HAP-1 (cell line): ENCODE measurements around the gene DUSP19.

ENCODE experiments used
- DNase-seq, 2 experiments: peaks; one replicate each; pipeline ENCODE4 v3.0.0-alpha.2; 2016 to 2020; ENCODE audit warnings: low spot score in 2 of 2
- H3K27me3 ChIP-seq: fragments of 250-450 bp; sonication (Bioruptor Pico); 2 replicates; pipeline ENCODE4 v1.5.1; 2020; ENCODE audit warnings: low read depth, mild to moderate bottlenecking, moderate library complexity
- H3K36me3 ChIP-seq: fragments of 250-450 bp; sonication (Bioruptor Pico); replicated peaks from 2 replicates; pipeline ENCODE4 v1.5.1; 2020; ENCODE audit warnings: mild to moderate bottlenecking
- H3K4me1 ChIP-seq: fragments of 250-450 bp; sonication (Bioruptor Pico); 2 replicates; pipeline ENCODE4 v1.5.1; 2020; ENCODE audit warnings: mild to moderate bottlenecking
- H3K4me3 ChIP-seq: fragments of 250-450 bp; sonication (Bioruptor Pico); 2 replicates; pipeline ENCODE4 v1.5.1; 2020; ENCODE audit warnings: mild to moderate bottlenecking, moderate library complexity
- H3K9me3 ChIP-seq: fragments of 250-450 bp; sonication (Bioruptor Pico); 2 replicates; pipeline ENCODE4 v1.5.1; 2020; ENCODE audit warnings: mild to moderate bottlenecking, moderate library complexity
- in situ Hi-C: fragments of 300-500 bp; cut with MboI; formaldehyde crosslinking; loops from 3 replicates; pipeline ENCODE4 v1.14.3; 2020; ENCODE audit warnings: low sequenced_read_pairs, inconsistent platforms, mixed read lengths

DUSP19 gene

GRCh38 chr2:183124957-183125255, 46.4 kb downstream of the DUSP19 start:
- Histone ChIP-seq H3K4me1 (peaks cover 14% of the 10 kb centered on the region), H3K4me3 (peak overlapping the region; percentile 69), H3K36me3 (peaks cover 14% of the 10 kb centered on the region), H3K9me3 (no peaks in the 10 kb centered on the region), H3K27me3 (no peaks in the 10 kb centered on the region)
- DNase-seq = no peak
- in situ Hi-C loops = no loop called here

- Histone ChIP-seq H3K4me3 (peak overlapping the region; percentile 69), H3K4me1 (peaks cover 14% of the 10 kb centered on the region), H3K9me3 (no peaks in the 10 kb centered on the region), H3K27me3 (no peaks in the 10 kb centered on the region), H3K36me3 (peaks cover 20% of the 10 kb centered on the region)
- in situ Hi-C loops = no loop called here
- DNase-seq = peak; percentile 42 to 49
These were observed 47.3 kb downstream of the DUSP19 start for GRCh38 chr2:183125659-183126341.

GRCh38 chr2:183126635-183127034, 48.1 kb downstream of the DUSP19 start:
- no peak for DNase-seq
- Histone ChIP-seq H3K27me3 (no peaks in the 10 kb centered on the region), H3K9me3 (no peaks in the 10 kb centered on the region), H3K36me3 (peaks cover 27% of the 10 kb centered on the region), H3K4me1 (peaks cover 14% of the 10 kb centered on the region), H3K4me3 (no peak overlapping the region)
- in situ Hi-C loops = no loop called here

GRCh38 chr2:183134016-183134415, 55.5 kb downstream of the DUSP19 start:
- DNase-seq = no peak
- H3K9me3 ChIP-seq = no peaks in the 10 kb centered on the region
- no peaks in the 10 kb centered on the region for H3K4me1 ChIP-seq
- no peaks in the 10 kb centered on the region for H3K27me3 ChIP-seq
- H3K36me3 ChIP-seq = peaks cover 41% of the 10 kb centered on the region
- no peak overlapping the region for H3K4me3 ChIP-seq
- in situ Hi-C loops = no loop called here

- in situ Hi-C loops = no loop called here
- peak in 1 of 2 experiments; percentile 55 for DNase-seq
- Histone ChIP-seq H3K9me3 (no peaks in the 10 kb centered on the region; the same call in 1 of the 2 replicates), H3K36me3 (peaks cover 43% of the 10 kb centered on the region), H3K27me3 (no peaks in the 10 kb centered on the region), H3K4me1 (peaks cover 12% of the 10 kb centered on the region), H3K4me3 (no peak overlapping the region)
These were observed 70.4 kb downstream of the DUSP19 start for GRCh38 chr2:183148955-183149354.

GRCh38 chr2:183149489-183149888, 70.9 kb downstream of the DUSP19 start:
- no peaks in the 10 kb centered on the region; the same call in 1 of the 2 replicates for H3K9me3 ChIP-seq
- H3K4me1 ChIP-seq = peaks cover 12% of the 10 kb centered on the region
- no peak overlapping the region for H3K4me3 ChIP-seq
- peaks cover 40% of the 10 kb centered on the region for H3K36me3 ChIP-seq
- in situ Hi-C loops = no loop called here
- H3K27me3 ChIP-seq = no peaks in the 10 kb centered on the region
- DNase-seq = no peak
